ENCODE measurements around the gene FNDC8.

DNA sequence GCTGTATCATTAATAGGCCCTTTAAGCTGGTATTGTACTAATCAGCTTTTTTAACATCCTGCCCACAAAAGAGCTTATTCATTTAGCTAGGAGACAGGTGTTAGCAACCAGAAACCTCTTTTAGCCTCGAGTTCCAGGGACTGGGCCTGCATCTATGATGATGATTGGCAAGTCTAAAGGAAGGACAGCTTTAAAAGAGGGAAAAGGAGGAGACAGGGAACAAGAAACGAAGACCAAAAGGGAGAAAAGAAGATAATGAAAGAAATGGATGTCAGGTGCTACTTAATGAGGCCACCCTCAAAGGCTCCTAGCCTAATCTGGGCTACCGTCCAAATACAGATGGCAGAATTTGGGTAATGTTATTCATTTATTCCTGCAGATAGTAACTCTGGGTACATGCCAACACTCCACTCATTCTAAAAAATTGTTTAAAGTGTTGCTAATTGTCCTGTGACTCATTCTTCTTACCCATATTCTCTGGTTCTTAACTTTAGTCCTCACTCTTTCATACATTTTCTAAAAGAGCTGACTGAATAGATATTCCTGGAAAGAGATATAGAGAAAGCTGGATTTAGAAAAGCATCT is 39.2 kb upstream of the FNDC8 start:
- TF ChIP-seq, protein P1, sequence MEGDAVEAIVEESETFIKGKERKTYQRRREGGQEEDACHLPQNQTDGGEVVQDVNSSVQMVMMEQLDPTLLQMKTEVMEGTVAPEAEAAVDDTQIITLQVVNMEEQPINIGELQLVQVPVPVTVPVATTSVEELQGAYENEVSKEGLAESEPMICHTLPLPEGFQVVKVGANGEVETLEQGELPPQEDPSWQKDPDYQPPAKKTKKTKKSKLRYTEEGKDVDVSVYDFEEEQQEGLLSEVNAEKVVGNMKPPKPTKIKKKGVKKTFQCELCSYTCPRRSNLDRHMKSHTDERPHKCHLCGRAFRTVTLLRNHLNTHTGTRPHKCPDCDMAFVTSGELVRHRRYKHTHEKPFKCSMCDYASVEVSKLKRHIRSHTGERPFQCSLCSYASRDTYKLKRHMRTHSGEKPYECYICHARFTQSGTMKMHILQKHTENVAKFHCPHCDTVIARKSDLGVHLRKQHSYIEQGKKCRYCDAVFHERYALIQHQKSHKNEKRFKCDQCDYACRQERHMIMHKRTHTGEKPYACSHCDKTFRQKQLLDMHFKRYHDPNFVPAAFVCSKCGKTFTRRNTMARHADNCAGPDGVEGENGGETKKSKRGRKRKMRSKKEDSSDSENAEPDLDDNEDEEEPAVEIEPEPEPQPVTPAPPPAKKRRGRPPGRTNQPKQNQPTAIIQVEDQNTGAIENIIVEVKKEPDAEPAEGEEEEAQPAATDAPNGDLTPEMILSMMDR (IDR thresholded peaks at IDR 0.05; ENCODE audit: insufficient read depth, low read length, poor library complexity, severe bottlenecking): no peak
- TF ChIP-seq EZH2phosphoT487 (conservative IDR thresholded peaks at IDR 0.05; ENCODE audit: low read length): no peak
